GM18951 (cell line): ENCODE data around the gene HAPSTR1.
"Not testable (repeated sequence)": the region's sequence is repeated elsewhere in the genome, so short reads cannot be mapped to it uniquely, and the experiment has no call there.

Experiments used
- POLR2A ChIP-seq: IDR thresholded peaks from 4 replicates; pipeline ENCODE4 v1.6.1; 2011; ENCODE audit warnings: mild to moderate bottlenecking; ENCODE audit not compliant: insufficient read length, insufficient read depth; ENCODE audit errors: extremely low read depth
- in situ Hi-C: fragments of 300-500 bp; cut with MboI; formaldehyde crosslinking; loops from one replicate; pipeline ENCODE4 v1.12.0; 2022; ENCODE audit warnings: low sequenced_read_pairs, mixed read lengths, inconsistent platforms; ENCODE audit not compliant: unreplicated experiment

HAPSTR1 gene

GRCh38 chr16:9079430-9079812, 12.0 kb upstream of the HAPSTR1 start:
- TF ChIP-seq POLR2A, result no peak
- in situ Hi-C loops, result no loop called here

- in situ Hi-C loops, result no loop called here
- TF ChIP-seq POLR2A, result no peak
Observed at GRCh38 chr16:9081158-9081557, 10.3 kb upstream of the HAPSTR1 start.

- TF ChIP-seq POLR2A, result no peak
- in situ Hi-C loops, result no loop called here
Observed at GRCh38 chr16:9081843-9082242, 9.6 kb upstream of the HAPSTR1 start.

- in situ Hi-C loops, result no loop called here
Observed at GRCh38 chr16:9082422-9082821, 9.0 kb upstream of the HAPSTR1 start.

GRCh38 chr16:9087733-9088132, 3.7 kb upstream of the HAPSTR1 start:
- in situ Hi-C loops, result not testable (repeated sequence)

More at GRCh38 chr16:9082422-9082821, 9.0 kb upstream of the HAPSTR1 start:
- no peak for TF ChIP-seq POLR2A

- TF ChIP-seq POLR2A, result no peak
- in situ Hi-C loops, result no loop called here
Observed at GRCh38 chr16:9088848-9089247, 2.6 kb upstream of the HAPSTR1 start.

GRCh38 chr16:9089660-9090059, 1.8 kb upstream of the HAPSTR1 start:
- in situ Hi-C loops, result no loop called here

GRCh38 chr16:9090101-9090959, 1.1 kb upstream of the HAPSTR1 start:
- no peak for TF ChIP-seq POLR2A
- in situ Hi-C loops, result no loop called here

More at GRCh38 chr16:9089660-9090059, 1.8 kb upstream of the HAPSTR1 start:
- no peak for TF ChIP-seq POLR2A

GRCh38 chr16:9091867-9092281, 430 bp downstream of the HAPSTR1 start:
- in situ Hi-C loops, result no loop called here
- TF ChIP-seq POLR2A, result no peak

- peak; percentile 26 for TF ChIP-seq POLR2A
- in situ Hi-C loops, result no loop called here
Observed at GRCh38 chr16:9092282-9092977, 986 bp downstream of the HAPSTR1 start.

GRCh38 chr16:9092978-9093344, 1.5 kb downstream of the HAPSTR1 start:
- no peak for TF ChIP-seq POLR2A
- in situ Hi-C loops, result no loop called here

- no peak for TF ChIP-seq POLR2A
- in situ Hi-C loops, result no loop called here
Observed at GRCh38 chr16:9094011-9094846, 2.8 kb downstream of the HAPSTR1 start.

GRCh38 chr16:9095171-9095570, 3.7 kb downstream of the HAPSTR1 start:
- TF ChIP-seq POLR2A, result no peak
- in situ Hi-C loops, result no loop called here

- in situ Hi-C loops, result no loop called here
Observed at GRCh38 chr16:9095656-9096397, 4.4 kb downstream of the HAPSTR1 start.

More at GRCh38 chr16:9095656-9096397, 4.4 kb downstream of the HAPSTR1 start:
- TF ChIP-seq POLR2A, result no peak
